ENCODE data around the gene PRKCD. TPM values are rescaled to one million over a fixed set of nuclear protein-coding genes. Genes with fewer than 3 reads are reported as not detected.

PRKCD gene
- total RNA-seq, 1 experiment from 2014 or later, result 19.2 TPM

GRCh38 chr3:53146319-53146891 is 14.6 kb upstream of the PRKCD start (continued):
- TF ChIP-seq, protein P1, sequence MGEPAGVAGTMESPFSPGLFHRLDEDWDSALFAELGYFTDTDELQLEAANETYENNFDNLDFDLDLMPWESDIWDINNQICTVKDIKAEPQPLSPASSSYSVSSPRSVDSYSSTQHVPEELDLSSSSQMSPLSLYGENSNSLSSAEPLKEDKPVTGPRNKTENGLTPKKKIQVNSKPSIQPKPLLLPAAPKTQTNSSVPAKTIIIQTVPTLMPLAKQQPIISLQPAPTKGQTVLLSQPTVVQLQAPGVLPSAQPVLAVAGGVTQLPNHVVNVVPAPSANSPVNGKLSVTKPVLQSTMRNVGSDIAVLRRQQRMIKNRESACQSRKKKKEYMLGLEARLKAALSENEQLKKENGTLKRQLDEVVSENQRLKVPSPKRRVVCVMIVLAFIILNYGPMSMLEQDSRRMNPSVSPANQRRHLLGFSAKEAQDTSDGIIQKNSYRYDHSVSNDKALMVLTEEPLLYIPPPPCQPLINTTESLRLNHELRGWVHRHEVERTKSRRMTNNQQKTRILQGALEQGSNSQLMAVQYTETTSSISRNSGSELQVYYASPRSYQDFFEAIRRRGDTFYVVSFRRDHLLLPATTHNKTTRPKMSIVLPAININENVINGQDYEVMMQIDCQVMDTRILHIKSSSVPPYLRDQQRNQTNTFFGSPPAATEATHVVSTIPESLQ (CRISPR knock-in tag; IDR thresholded peaks at IDR 0.05), result no peak
- TF ChIP-seq RORB (CRISPR knock-in tag; IDR thresholded peaks at IDR 0.05), result no peak
- no peak for TF ChIP-seq E2F1 (CRISPR knock-in tag; IDR thresholded peaks at IDR 0.05)
- TF ChIP-seq ATF1 (CRISPR knock-in tag; IDR thresholded peaks at IDR 0.05), result no peak
- no peak for TF ChIP-seq HMGA2 (CRISPR knock-in tag; IDR thresholded peaks at IDR 0.05)
- no peak for TF ChIP-seq NFYB (CRISPR knock-in tag; conservative IDR thresholded peaks at IDR 0.05; ENCODE audit: low read depth)
- TF ChIP-seq, protein P2, sequence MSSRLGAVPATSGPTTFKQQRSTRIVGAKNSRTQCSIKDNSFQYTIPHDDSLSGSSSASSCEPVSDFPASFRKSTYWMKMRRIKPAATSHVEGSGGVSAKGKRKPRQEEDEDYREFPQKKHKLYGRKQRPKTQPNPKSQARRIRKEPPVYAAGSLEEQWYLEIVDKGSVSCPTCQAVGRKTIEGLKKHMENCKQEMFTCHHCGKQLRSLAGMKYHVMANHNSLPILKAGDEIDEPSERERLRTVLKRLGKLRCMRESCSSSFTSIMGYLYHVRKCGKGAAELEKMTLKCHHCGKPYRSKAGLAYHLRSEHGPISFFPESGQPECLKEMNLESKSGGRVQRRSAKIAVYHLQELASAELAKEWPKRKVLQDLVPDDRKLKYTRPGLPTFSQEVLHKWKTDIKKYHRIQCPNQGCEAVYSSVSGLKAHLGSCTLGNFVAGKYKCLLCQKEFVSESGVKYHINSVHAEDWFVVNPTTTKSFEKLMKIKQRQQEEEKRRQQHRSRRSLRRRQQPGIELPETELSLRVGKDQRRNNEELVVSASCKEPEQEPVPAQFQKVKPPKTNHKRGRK (CRISPR knock-in tag; IDR thresholded peaks at IDR 0.05; ENCODE audit: borderline replicate concordance), result no peak
- no peak for TF ChIP-seq FOXK1 (CRISPR knock-in tag; IDR thresholded peaks at IDR 0.05)
- TF ChIP-seq, protein P3, sequence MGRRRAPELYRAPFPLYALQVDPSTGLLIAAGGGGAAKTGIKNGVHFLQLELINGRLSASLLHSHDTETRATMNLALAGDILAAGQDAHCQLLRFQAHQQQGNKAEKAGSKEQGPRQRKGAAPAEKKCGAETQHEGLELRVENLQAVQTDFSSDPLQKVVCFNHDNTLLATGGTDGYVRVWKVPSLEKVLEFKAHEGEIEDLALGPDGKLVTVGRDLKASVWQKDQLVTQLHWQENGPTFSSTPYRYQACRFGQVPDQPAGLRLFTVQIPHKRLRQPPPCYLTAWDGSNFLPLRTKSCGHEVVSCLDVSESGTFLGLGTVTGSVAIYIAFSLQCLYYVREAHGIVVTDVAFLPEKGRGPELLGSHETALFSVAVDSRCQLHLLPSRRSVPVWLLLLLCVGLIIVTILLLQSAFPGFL (CRISPR knock-in tag; IDR thresholded peaks at IDR 0.05; ENCODE audit: borderline replicate concordance), result no peak
- no peak for TF ChIP-seq MYBL2 (CRISPR knock-in tag; IDR thresholded peaks at IDR 0.05)

GRCh38 chr3:53147151-53147902 is 13.7 kb upstream of the PRKCD start:
- Mint-ChIP-seq H3K9me3 (no peaks in the 10 kb centered on the region), H3K4me3 (no peak overlapping the region), H3K27me3 (ENCODE audit: low read depth) (no peaks in the 10 kb centered on the region), H3K27ac (no peak overlapping the region), H3K36me3 (no peaks in the 10 kb centered on the region), H3K4me1 (peaks cover 2% of the 10 kb centered on the region; the same call in 1 of the 2 replicates)
- DNase-seq (ENCODE audit: low spot score), result no peak
- ChIA-PET CTCF (interaction anchor here (1.1 to 3.5 kb wide), 3 partner anchors 13 to 37 kb away, joined by 3 to 9 read pairs (median 3); partner anchors contain the start of gene PRKCD), POLR2A (interaction anchor here (0.7 kb wide), 1 partner anchor 49 kb away, joined by 3 read pairs; no protein-coding TSS in a partner anchor)
- ATAC-seq, result no peak
- TF ChIP-seq, protein P1 (CRISPR knock-in tag; IDR thresholded peaks at IDR 0.05), result no peak
- TF ChIP-seq MXD4 (CRISPR knock-in tag; IDR thresholded peaks at IDR 0.05; ENCODE audit: borderline replicate concordance) (no peak), JUN (CRISPR knock-in tag; IDR thresholded peaks at IDR 0.05) (no peak), ZNF423 (CRISPR knock-in tag; IDR thresholded peaks at IDR 0.05) (no peak), NFYB (CRISPR knock-in tag; conservative IDR thresholded peaks at IDR 0.05; ENCODE audit: low read depth) (no peak), IRF1 (CRISPR knock-in tag; IDR thresholded peaks at IDR 0.05) (no peak), HMGA2 (CRISPR knock-in tag; IDR thresholded peaks at IDR 0.05) (no peak)
- TF ChIP-seq, protein P2 (CRISPR knock-in tag; IDR thresholded peaks at IDR 0.05; ENCODE audit: borderline replicate concordance), result no peak
